Breast epithelium (tissue), 3 donors: ENCODE results near the gene PTPRN2.

Source experiments
- POLR2A ChIP-seq: fragments of 450-650 bp; IDR thresholded peaks from one replicate; pipeline ENCODE4 v1.6.1; 2016; ENCODE audit warnings: antibody characterized with exemption, mild to moderate bottlenecking, moderate library complexity
- TF ChIP-seq, protein P1 (sequence below), 3 donors: fragments of 450-650 bp; IDR thresholded peaks; one replicate each; pipeline ENCODE4 v1.5.1; 2016 to 2017; ENCODE audit warnings: antibody characterized with exemption in 3 of 3, mild to moderate bottlenecking in 3 of 3, moderate library complexity in 3 of 3

DNA sequence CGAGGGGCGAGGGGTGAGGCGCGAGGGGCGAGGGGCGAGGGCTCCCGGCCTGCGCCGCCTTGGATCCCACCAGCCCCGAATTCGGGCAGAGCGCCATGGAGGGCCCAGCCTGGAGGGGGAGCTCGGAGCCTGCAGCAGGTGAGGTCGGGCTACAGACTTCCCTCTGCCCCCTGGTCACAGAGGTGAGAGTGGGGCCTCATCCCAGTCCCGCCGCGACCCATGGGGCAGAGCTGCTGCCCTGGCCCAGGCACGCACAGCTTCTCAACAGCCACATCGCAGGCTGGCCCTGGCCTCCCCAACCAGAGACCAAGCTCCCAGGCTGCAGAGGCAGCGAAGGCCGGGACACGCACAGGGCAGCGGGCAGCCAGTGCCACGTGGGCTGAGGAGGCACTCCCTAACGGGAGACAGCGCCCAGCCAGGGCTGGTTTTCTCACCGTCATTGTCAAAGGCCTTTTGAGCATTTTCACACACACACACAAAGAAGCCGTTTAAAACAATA is 191.8 kb downstream of the PTPRN2 start:
- TF ChIP-seq, protein P1, sequence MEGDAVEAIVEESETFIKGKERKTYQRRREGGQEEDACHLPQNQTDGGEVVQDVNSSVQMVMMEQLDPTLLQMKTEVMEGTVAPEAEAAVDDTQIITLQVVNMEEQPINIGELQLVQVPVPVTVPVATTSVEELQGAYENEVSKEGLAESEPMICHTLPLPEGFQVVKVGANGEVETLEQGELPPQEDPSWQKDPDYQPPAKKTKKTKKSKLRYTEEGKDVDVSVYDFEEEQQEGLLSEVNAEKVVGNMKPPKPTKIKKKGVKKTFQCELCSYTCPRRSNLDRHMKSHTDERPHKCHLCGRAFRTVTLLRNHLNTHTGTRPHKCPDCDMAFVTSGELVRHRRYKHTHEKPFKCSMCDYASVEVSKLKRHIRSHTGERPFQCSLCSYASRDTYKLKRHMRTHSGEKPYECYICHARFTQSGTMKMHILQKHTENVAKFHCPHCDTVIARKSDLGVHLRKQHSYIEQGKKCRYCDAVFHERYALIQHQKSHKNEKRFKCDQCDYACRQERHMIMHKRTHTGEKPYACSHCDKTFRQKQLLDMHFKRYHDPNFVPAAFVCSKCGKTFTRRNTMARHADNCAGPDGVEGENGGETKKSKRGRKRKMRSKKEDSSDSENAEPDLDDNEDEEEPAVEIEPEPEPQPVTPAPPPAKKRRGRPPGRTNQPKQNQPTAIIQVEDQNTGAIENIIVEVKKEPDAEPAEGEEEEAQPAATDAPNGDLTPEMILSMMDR (IDR thresholded peaks at IDR 0.05) = no peak
- no peak for TF ChIP-seq POLR2A
